H1 (cell line): ENCODE results near the gene ATG2B. TPM values are rescaled to one million over a fixed set of nuclear protein-coding genes. Genes with fewer than 3 reads are reported as not detected.

Experiments
- CTCF ChIA-PET: fragments of 300-600 bp; sonication (Branson Sonifier 250); formaldehyde crosslinking; loops from one replicate; lab custom pipeline; 2021; ENCODE audit not compliant: partially characterized antibody; lab: Charles Lee
- POLR2A ChIA-PET: fragments of 300-600 bp; sonication (Branson Sonifier 250); formaldehyde crosslinking; loops from one replicate; lab custom pipeline; 2021; ENCODE audit warnings: inconsistent platforms; ENCODE audit not compliant: partially characterized antibody; lab: Charles Lee
- DNase-seq, 2 experiments: peaks; one replicate each; pipeline versions ENCODE4 v3.0.0 to v3.0.0-alpha.2; 2010 to 2022; ENCODE audit warnings: low spot score in 2 of 2, low read depth in 1 of 2, mixed read lengths in 1 of 2
- FAIRE-seq: peaks from 2 replicates; lab custom pipeline; 2011; peaks lifted over from hg19 to GRCh38; lab: Jason Lieb, UNC
- H2AFZ ChIP-seq: 2 replicates; pipeline ENCODE4 v1.8.1; 2012; ENCODE audit warnings: low read length, inconsistent platforms
- H2AK5ac ChIP-seq: 2 replicates; pipeline ENCODE4 v1.6.1; 2013; ENCODE audit warnings: low read depth, low read length
- H2BK120ac ChIP-seq: replicated peaks from 2 replicates; pipeline ENCODE3; 2013; ENCODE audit warnings: low read depth, low read length, inconsistent platforms
- H2BK12ac ChIP-seq: 2 replicates; pipeline ENCODE4 v1.6.1; 2013; ENCODE audit warnings: low read depth, low read length
- H2BK15ac ChIP-seq: 2 replicates; pipeline ENCODE4 v1.6.1; 2013; ENCODE audit warnings: low read length
- H2BK20ac ChIP-seq: 2 replicates; pipeline ENCODE4 v1.6.1; 2013; ENCODE audit warnings: low read length
- H2BK5ac ChIP-seq: 2 replicates; pipeline ENCODE4 v1.6.1; 2013; ENCODE audit warnings: low read depth, low read length
- H3K14ac ChIP-seq: 2 replicates; pipeline ENCODE4 v1.6.1; 2013; ENCODE audit warnings: inconsistent platforms; ENCODE audit not compliant: insufficient read length
- H3K18ac ChIP-seq: 2 replicates; pipeline ENCODE4 v1.6.1; 2013; ENCODE audit warnings: low read length; ENCODE audit errors: extremely low read depth
- H3K23ac ChIP-seq: 2 replicates; pipeline ENCODE4 v1.6.1; 2013; ENCODE audit warnings: inconsistent platforms; ENCODE audit not compliant: insufficient read length
- H3K23me2 ChIP-seq: 2 replicates; pipeline ENCODE4 v1.6.1; 2013; ENCODE audit warnings: low read depth, low read length
- H3K27ac ChIP-seq: 2 replicates; pipeline ENCODE4 v1.6.1; 2011; ENCODE audit warnings: low read depth, low read length, inconsistent platforms
- H3K27me3 ChIP-seq, 4 experiments: replicated peaks in 1 of 4; 1 replicate in 1 of 4; 2 replicates in 3 of 4; pipeline versions ENCODE4 v1.6.1 to v1.8.1; 2011 to 2013; ENCODE audit warnings: low read length in 3 of 4, mild to moderate bottlenecking in 3 of 4, inconsistent platforms in 2 of 4, mixed read lengths in 2 of 4, moderate library complexity in 1 of 4; ENCODE audit not compliant: control insufficient read depth in 3 of 4, insufficient read depth in 3 of 4; ENCODE audit errors: extremely low read depth in 1 of 4
- H3K36me3 ChIP-seq, 4 experiments: 2 replicates each; pipeline versions ENCODE4 v1.6.1 to v1.8.1; 2011 to 2013; ENCODE audit warnings: mild to moderate bottlenecking in 4 of 4, low read length in 3 of 4, moderate library complexity in 2 of 4, control low read depth in 1 of 4, inconsistent platforms in 1 of 4; ENCODE audit not compliant: insufficient read depth in 4 of 4, control insufficient read depth in 2 of 4
- H3K4ac ChIP-seq: replicated peaks from 2 replicates; pipeline ENCODE3; 2013; ENCODE audit warnings: low read length, low read depth, mixed read lengths, inconsistent platforms; ENCODE audit not compliant: insufficient read length
- H3K4me1 ChIP-seq, 4 experiments: replicated peaks in 1 of 4; 1 replicate in 1 of 4; 2 replicates in 3 of 4; pipeline versions ENCODE4 v1.6.1 to v1.8.1; 2011 to 2013; ENCODE audit warnings: low read length in 3 of 4, inconsistent platforms in 2 of 4, mixed read lengths in 1 of 4; ENCODE audit not compliant: insufficient read depth in 4 of 4, control insufficient read depth in 3 of 4
- H3K4me2 ChIP-seq, 2 experiments: 2 replicates each; pipeline versions ENCODE4 v1.6.1 to v1.8.1; 2011 to 2013; ENCODE audit warnings: low read depth in 2 of 2, low read length in 2 of 2, control low read depth in 1 of 2, inconsistent platforms in 1 of 2, mild to moderate bottlenecking in 1 of 2; ENCODE audit not compliant: insufficient read depth in 1 of 2
- H3K4me3 ChIP-seq, 4 experiments: fragments of 200-600, 300-600 bp in 1 of 4; sonication (generic), shearing (Covaris generic), sonication (Bioruptor Twin) in 1 of 4; 2 replicates each; pipeline versions ENCODE4 v1.5.1 to v1.8.1; 2011 to 2016; ENCODE audit warnings: low read length in 4 of 4, low read depth in 3 of 4, control low read depth in 2 of 4, inconsistent platforms in 2 of 4, mild to moderate bottlenecking in 2 of 4, mixed read lengths in 1 of 4, moderate library complexity in 1 of 4; ENCODE audit not compliant: insufficient read depth in 2 of 4; ENCODE audit errors: extremely low read depth in 1 of 4
- H3K56ac ChIP-seq: replicated peaks from 2 replicates; pipeline ENCODE3; 2013; ENCODE audit warnings: low read depth, mild to moderate bottlenecking, mixed read lengths, low read length, inconsistent platforms; ENCODE audit not compliant: insufficient read length
- H3K79me1 ChIP-seq: 2 replicates; pipeline ENCODE4 v1.6.1; 2013; ENCODE audit warnings: low read depth, low read length, control low read depth
- H3K79me2 ChIP-seq, 2 experiments: 2 replicates each; pipeline versions ENCODE4 v1.6.1 to v1.8.1; 2012 to 2013; ENCODE audit warnings: low read length in 2 of 2, mild to moderate bottlenecking in 2 of 2, inconsistent platforms in 1 of 2; ENCODE audit not compliant: insufficient read depth in 2 of 2, control insufficient read depth in 1 of 2
- H3K9ac ChIP-seq, 4 experiments: replicated peaks in 1 of 4; 1 replicate in 1 of 4; 2 replicates in 3 of 4; pipeline versions ENCODE4 v1.6.1 to v1.8.1; 2011 to 2013; ENCODE audit warnings: low read depth in 3 of 4, low read length in 3 of 4, control low read depth in 2 of 4, mild to moderate bottlenecking in 2 of 4, moderate library complexity in 2 of 4, inconsistent platforms in 1 of 4; ENCODE audit errors: extremely low read depth in 1 of 4
- H3K9me3 ChIP-seq, 2 experiments: 2 replicates each; pipeline versions ENCODE4 v1.6.1 to v1.8.1; 2012 to 2013; ENCODE audit warnings: mild to moderate bottlenecking in 2 of 2, moderate library complexity in 2 of 2, control low read depth in 1 of 2, inconsistent platforms in 1 of 2, low read depth in 1 of 2, low read length in 1 of 2, mixed read lengths in 1 of 2; ENCODE audit not compliant: insufficient read depth in 2 of 2
- H4K20me1 ChIP-seq, 2 experiments: replicated peaks in 1 of 2; 2 replicates each; pipeline versions ENCODE3 to v1.8.1; 2011 to 2013; ENCODE audit warnings: inconsistent platforms in 2 of 2, low read length in 2 of 2, mild to moderate bottlenecking in 1 of 2; ENCODE audit not compliant: insufficient read depth in 2 of 2, control insufficient read depth in 1 of 2
- H4K5ac ChIP-seq: 2 replicates; pipeline ENCODE4 v1.6.1; 2013; ENCODE audit warnings: low read length, low read depth, mixed read lengths, inconsistent platforms; ENCODE audit not compliant: insufficient read length
- H4K8ac ChIP-seq: 2 replicates; pipeline ENCODE4 v1.8.0; 2013; ENCODE audit warnings: mild to moderate bottlenecking, moderate library complexity, low read length, inconsistent platforms; ENCODE audit not compliant: insufficient read depth; ENCODE audit errors: extremely low read depth
- H4K91ac ChIP-seq: replicated peaks from 2 replicates; pipeline ENCODE3; 2013; ENCODE audit warnings: low read length, mixed read lengths, inconsistent platforms; ENCODE audit not compliant: insufficient read length
- BACH1 ChIP-seq: IDR thresholded peaks from 2 replicates; pipeline ENCODE4 v1.6.1; 2012; ENCODE audit warnings: low read length, improper control_type of control experiment
- CHD1 ChIP-seq: IDR thresholded peaks from 2 replicates; pipeline ENCODE4 v1.6.1; 2012; ENCODE audit warnings: low read depth, low read length, improper control_type of control experiment
- CREB1 ChIP-seq: IDR thresholded peaks from 2 replicates; pipeline ENCODE4 v1.6.1; 2012; ENCODE audit warnings: inconsistent platforms
- JUND ChIP-seq: IDR thresholded peaks from 2 replicates; pipeline ENCODE4 v1.6.1; 2011; ENCODE audit warnings: mild to moderate bottlenecking, improper control_type of control experiment, low read length
- MAFK ChIP-seq: IDR thresholded peaks from 2 replicates; pipeline ENCODE4 v1.6.1; 2012; ENCODE audit warnings: low read depth, mild to moderate bottlenecking, improper control_type of control experiment, low read length
- RFX5 ChIP-seq: IDR thresholded peaks from 2 replicates; pipeline ENCODE4 v1.6.1; 2011; ENCODE audit warnings: low read depth, low read length, improper control_type of control experiment, borderline replicate concordance
- RNF2 ChIP-seq: fragments of 200-900, 300-1000 bp; sonication (generic); IDR thresholded peaks from 2 replicates; pipeline ENCODE4 v1.7.1; 2016; ENCODE audit warnings: borderline replicate concordance, low read depth, mild to moderate bottlenecking, antibody characterized with exemption, low read length; ENCODE audit not compliant: poor library complexity, severe bottlenecking; ENCODE audit errors: missing control alignments
- TAF1 ChIP-seq: IDR thresholded peaks from 2 replicates; pipeline ENCODE4 v1.6.1; 2011; ENCODE audit warnings: mild to moderate bottlenecking, low read depth, low read length
- TEAD4 ChIP-seq: IDR thresholded peaks from 2 replicates; pipeline ENCODE4 v1.6.1; 2012; ENCODE audit warnings: low read depth, low read length, inconsistent platforms, mixed read lengths
- YY1 ChIP-seq: IDR thresholded peaks from 2 replicates; pipeline ENCODE4 v1.6.1; 2011; ENCODE audit warnings: low read depth, mild to moderate bottlenecking, low read length
- WGBS, 2 experiments: shearing (Covaris generic) in 1 of 2; methylation state at CpG; one replicate each; pipeline versions ENCODE4 v1.1.6 to v1.1.7; 2013 to 2015; ENCODE audit warnings: low lambda C conversion rate in 2 of 2, mixed read lengths in 2 of 2, inconsistent platforms in 1 of 2, low coverage in 1 of 2, missing lambda C conversion rate in 1 of 2; ENCODE audit not compliant: insufficient replicate concordance in 2 of 2, insufficient coverage in 1 of 2, insufficient read length in 1 of 2; ENCODE audit errors: extremely low coverage in 1 of 2, missing lambda C conversion rate in 1 of 2; 5-methylcytosine and 5-hydroxymethylcytosine counted together
- polyA plus RNA-seq, 7 experiments: library from polyadenylated mRNA; depleted of rRNA in 3 of 7; stranded (reverse) in 5 of 7; unstranded in 2 of 7; fragments of >200 nt in 5 of 7; fragments of 200-250 nt in 2 of 7; gene quantifications; 1 replicate in 5 of 7; 2 replicates in 1 of 7; 4 replicates in 1 of 7; pipeline versions ENCODE4 v1.2.1 to v1.2.3, GENCODE V29; 2011 to 2013; ENCODE audit warnings: missing spikeins in 2 of 7, mixed read lengths in 2 of 7
- total RNA-seq: library from RNA; stranded (reverse); fragmentation: NEBNext Ultra II Directional; extraction: Animal tissue kit (Norgen Biotek cat#: 25700); gene quantifications from 2 replicates; pipeline ENCODE4 v1.2.1, GENCODE V29; 2021
- TF ChIP-seq, protein P1 (sequence below): IDR thresholded peaks from 2 replicates; pipeline ENCODE4 v1.6.1; 2011; ENCODE audit warnings: low read depth, mild to moderate bottlenecking, low read length; ENCODE audit not compliant: insufficient read depth
- TF ChIP-seq, protein P2 (sequence below), 3 experiments: IDR thresholded peaks; 1 replicate in 2 of 3; 2 replicates in 1 of 3; pipeline versions ENCODE4 v1.5.1 to v1.6.1; 2011; ENCODE audit warnings: low read length in 3 of 3, mild to moderate bottlenecking in 3 of 3, inconsistent platforms in 2 of 3, low read depth in 1 of 3, moderate library complexity in 1 of 3; ENCODE audit not compliant: insufficient read depth in 1 of 3; ENCODE audit errors: control extremely low read depth in 1 of 3

ATG2B gene
- total and polyA plus RNA-seq, 2 of the 8 experiments (the other 6 are each of a cell fraction or from before 2014, with no cell fraction given), result 4.6 to 14.4 TPM

DNA sequence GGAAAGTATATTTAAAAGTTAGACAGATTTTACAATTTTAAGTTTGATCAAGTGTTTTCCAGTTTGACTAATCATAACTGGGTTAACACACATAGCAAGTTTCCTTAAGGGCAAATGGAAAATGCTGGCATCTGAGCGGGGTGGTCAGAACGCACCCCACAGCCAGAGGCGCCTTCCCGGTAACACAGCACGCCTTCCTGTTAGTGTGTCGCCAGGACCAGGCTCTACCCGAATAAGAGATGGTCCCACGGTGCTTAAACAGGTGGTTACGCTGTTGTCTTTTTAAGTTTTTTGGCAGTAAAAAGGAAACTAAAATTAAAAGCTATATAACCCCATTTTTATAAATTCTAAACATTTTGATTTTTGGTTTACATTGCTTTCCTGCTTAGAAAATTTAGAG, 79.1 kb downstream of the ATG2B start:
- H3K4me3 ChIP-seq, result no peak overlapping the region
- no peak overlapping the region for H2BK12ac ChIP-seq
- no peaks in the 10 kb centered on the region for H3K9me3 ChIP-seq
- ChIA-PET CTCF (interaction anchor here (1.1 to 3.2 kb wide), 2 partner anchors 8 to 183 kb away, joined by 6 to 18 read pairs; no protein-coding TSS in a partner anchor), POLR2A (no interaction called here)
- no peaks in the 10 kb centered on the region for H3K79me2 ChIP-seq
- H2BK120ac ChIP-seq, result no peak overlapping the region
- H3K4ac ChIP-seq, result no peak overlapping the region
- H3K14ac ChIP-seq, result no peak overlapping the region
- no peaks in the 10 kb centered on the region for H3K27me3 ChIP-seq
- no peaks in the 10 kb centered on the region; the same call in 1 of the 2 replicates for H3K23me2 ChIP-seq
- no peak overlapping the region for H3K27ac ChIP-seq
- peaks cover 0 to 5% (median 0%) of the 10 kb centered on the region in 4 experiments; a peak in 2 of 8 replicates for H3K36me3 ChIP-seq
- no peak overlapping the region for H2AK5ac ChIP-seq
- FAIRE-seq, result no peak
- no peak overlapping the region for H4K8ac ChIP-seq
- no peak overlapping the region for H4K91ac ChIP-seq
- H2AFZ ChIP-seq, result no peak overlapping the region
- no peak overlapping the region for H3K23ac ChIP-seq
- no peaks in the 10 kb centered on the region for H4K20me1 ChIP-seq
- no peak overlapping the region for H2BK20ac ChIP-seq
- no peaks in the 10 kb centered on the region for H3K79me1 ChIP-seq
- H3K4me2 ChIP-seq, result no peak overlapping the region
- no peak overlapping the region for H4K5ac ChIP-seq
- no peaks in the 10 kb centered on the region for H3K4me1 ChIP-seq
- H2BK15ac ChIP-seq, result no peak overlapping the region
- WGBS, 2 experiments, result 93% methylated on average over 9 of the region's 9 CpGs; no CpG with 5 or more reads in 1 of the 2 experiments
- DNase-seq, result no peak
- H3K18ac ChIP-seq, result no peak overlapping the region
- H3K9ac ChIP-seq, result no peak overlapping the region
- no peak overlapping the region for H2BK5ac ChIP-seq
- no peak overlapping the region for H3K56ac ChIP-seq
- TF ChIP-seq, protein P1, sequence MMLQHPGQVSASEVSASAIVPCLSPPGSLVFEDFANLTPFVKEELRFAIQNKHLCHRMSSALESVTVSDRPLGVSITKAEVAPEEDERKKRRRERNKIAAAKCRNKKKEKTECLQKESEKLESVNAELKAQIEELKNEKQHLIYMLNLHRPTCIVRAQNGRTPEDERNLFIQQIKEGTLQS, result no peak
- TF ChIP-seq TEAD4 (no peak), BACH1 (no peak), RNF2 (no peak), JUND (no peak), CREB1 (no peak), YY1 (no peak), CHD1 (no peak), RFX5 (no peak), TAF1 (no peak), MAFK (no peak)
- TF ChIP-seq, protein P2, sequence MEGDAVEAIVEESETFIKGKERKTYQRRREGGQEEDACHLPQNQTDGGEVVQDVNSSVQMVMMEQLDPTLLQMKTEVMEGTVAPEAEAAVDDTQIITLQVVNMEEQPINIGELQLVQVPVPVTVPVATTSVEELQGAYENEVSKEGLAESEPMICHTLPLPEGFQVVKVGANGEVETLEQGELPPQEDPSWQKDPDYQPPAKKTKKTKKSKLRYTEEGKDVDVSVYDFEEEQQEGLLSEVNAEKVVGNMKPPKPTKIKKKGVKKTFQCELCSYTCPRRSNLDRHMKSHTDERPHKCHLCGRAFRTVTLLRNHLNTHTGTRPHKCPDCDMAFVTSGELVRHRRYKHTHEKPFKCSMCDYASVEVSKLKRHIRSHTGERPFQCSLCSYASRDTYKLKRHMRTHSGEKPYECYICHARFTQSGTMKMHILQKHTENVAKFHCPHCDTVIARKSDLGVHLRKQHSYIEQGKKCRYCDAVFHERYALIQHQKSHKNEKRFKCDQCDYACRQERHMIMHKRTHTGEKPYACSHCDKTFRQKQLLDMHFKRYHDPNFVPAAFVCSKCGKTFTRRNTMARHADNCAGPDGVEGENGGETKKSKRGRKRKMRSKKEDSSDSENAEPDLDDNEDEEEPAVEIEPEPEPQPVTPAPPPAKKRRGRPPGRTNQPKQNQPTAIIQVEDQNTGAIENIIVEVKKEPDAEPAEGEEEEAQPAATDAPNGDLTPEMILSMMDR (IDR thresholded peaks at IDR 0.05; ENCODE audit: control extremely low read depth in 1 of 3, insufficient read depth in 1 of 3, low read depth in 1 of 3, low read length in 3 of 3), result no peak
